HG03354 (cell line): ENCODE data around the gene DSN1.

Experiments
- ATAC-seq: cut with Tn5 transposase; IDR thresholded peaks from one replicate; pipeline ENCODE4 v1.9.1; 2021; ENCODE audit warnings: mild to moderate bottlenecking; ENCODE audit not compliant: unreplicated experiment, poor library complexity, severe bottlenecking

The DSN1 gene

GRCh38 chr20:36712775-36713174, 60.8 kb downstream of the DSN1 start:
- ATAC-seq: no peak

GRCh38 chr20:36709126-36709525, 64.4 kb downstream of the DSN1 start:
- no peak for ATAC-seq

DNA sequence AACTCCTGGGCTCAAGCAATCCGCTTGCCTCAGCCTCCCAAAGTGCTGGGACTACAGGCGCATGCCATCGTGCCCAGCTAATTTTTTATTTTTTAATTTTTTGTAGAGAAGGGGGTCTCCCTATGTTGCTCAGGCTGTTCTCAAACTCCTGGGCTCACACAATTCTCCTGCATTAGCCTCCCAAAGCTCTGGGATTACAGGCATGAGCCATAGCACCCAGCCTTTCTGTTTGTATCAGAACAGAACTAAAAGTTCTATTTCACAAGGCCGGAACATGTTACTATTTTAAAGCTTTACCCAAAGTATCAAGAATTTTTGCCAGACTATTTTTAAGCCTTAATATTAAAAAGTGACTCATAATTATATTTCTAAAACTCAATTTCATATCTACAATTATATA, 70.0 kb downstream of the DSN1 start:
- ATAC-seq: no peak
